GM12864 (cell line): Measurements from ENCODE around the gene ABCC3.

Experiments
- DNase-seq: peaks from one replicate; pipeline ENCODE4 v3.0.0-alpha.2; 2011; ENCODE audit warnings: low read depth
- H3K4me3 ChIP-seq: 2 replicates; pipeline ENCODE4 v1.5.1; 2011; ENCODE audit warnings: mild to moderate bottlenecking, low read depth, low read length, control low read depth
- TF ChIP-seq, protein P1 (sequence below): IDR thresholded peaks from 2 replicates; pipeline ENCODE4 v1.5.1; 2011; ENCODE audit warnings: low read depth, mild to moderate bottlenecking, moderate library complexity, low read length, control low read depth, inconsistent platforms; ENCODE audit errors: missing control alignments

ABCC3 gene

DNA sequence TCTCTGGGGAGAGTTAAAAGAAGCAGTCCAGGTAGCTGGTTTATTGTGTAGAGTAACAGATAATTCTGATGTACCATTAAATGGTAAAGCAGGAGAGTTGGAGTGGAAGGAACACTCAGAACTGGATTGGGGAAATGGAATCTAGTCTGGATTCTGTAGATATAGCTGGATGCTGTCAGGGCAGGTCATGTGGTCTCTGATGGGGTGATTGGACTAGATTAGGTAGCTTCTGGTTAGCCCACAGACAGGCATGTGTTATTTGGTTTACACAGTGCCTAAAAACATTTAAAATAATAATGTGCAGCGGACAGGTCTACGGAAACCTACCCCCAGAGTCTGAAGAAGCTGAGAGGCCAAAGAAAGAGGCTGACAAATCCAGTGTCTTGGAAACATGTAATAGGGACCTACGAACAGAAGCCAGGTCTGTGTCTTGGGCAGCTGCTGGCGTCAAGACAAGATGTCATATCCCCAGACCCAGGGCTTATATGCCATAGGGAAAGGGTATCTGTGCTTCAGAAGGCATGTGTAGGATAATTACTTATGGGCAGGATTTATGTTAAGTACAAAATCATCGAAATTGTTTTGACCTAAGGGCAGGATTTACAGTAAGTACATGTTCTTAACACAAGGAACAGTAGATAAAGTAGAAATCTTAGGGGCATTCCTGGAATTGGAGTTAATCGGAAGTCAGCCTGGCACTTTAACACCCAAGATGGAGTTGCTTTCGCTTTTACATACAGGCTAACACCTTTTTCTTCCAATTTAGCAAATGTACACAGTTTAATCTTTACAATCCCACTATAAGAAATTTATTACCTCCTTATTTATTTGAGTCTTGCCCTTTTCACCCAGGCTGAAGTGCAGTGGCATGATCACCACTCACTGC is 97.1 kb downstream of the ABCC3 start:
- DNase-seq, result no peak
- TF ChIP-seq, protein P1, sequence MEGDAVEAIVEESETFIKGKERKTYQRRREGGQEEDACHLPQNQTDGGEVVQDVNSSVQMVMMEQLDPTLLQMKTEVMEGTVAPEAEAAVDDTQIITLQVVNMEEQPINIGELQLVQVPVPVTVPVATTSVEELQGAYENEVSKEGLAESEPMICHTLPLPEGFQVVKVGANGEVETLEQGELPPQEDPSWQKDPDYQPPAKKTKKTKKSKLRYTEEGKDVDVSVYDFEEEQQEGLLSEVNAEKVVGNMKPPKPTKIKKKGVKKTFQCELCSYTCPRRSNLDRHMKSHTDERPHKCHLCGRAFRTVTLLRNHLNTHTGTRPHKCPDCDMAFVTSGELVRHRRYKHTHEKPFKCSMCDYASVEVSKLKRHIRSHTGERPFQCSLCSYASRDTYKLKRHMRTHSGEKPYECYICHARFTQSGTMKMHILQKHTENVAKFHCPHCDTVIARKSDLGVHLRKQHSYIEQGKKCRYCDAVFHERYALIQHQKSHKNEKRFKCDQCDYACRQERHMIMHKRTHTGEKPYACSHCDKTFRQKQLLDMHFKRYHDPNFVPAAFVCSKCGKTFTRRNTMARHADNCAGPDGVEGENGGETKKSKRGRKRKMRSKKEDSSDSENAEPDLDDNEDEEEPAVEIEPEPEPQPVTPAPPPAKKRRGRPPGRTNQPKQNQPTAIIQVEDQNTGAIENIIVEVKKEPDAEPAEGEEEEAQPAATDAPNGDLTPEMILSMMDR, result no peak
- no peak overlapping the region for H3K4me3 ChIP-seq

DNA sequence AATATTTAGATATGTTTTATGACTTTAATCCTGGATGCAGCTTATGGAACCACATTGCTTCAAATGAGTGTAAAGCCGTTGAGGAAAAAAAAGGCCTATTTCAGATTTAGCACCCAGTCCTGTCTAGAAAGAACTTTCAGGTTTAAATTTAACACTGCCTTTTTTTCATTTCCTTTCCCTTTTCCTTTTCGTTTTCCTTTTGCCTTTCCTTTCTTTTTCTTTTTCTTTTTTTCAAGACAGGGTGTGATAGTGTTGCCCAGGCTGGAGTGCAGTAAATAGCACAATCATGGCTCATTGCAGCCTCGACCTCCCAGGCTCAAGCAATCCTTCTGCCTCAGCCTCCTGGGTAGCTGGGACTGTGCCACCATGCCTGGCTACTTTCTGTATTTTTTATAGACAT is 100.6 kb downstream of the ABCC3 start:
- no peak for DNase-seq
- H3K4me3 ChIP-seq, result no peak overlapping the region
- TF ChIP-seq, protein P1, result no peak

DNA sequence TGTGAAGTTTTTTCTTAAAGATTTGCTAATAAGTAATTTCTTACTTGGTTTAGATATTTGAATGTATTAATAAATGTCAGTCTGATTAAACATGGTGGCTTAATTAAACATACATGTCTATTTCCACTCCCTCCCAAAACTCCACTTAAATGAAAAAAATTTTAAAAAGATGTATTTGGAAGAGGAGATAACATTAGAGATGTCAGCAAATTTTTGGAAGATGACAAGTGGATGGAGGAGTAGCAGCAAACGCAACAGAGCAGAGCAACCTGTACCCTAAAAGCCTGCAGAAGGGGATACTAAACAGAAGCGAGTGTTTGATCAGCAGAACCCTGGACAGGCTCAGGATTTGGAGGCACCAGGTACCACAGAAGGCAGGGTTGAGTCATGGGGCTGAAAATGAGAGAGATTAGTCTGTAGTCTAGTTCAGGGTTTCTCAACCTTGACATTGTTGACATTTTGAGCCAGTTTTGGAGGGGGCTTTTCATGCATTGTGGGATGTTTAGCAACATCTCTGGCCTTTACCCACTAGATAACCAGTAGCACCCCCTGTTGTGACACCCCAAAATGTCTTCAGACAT is 102.5 kb downstream of the ABCC3 start:
- DNase-seq, result no peak
- TF ChIP-seq, protein P1, result no peak
- no peak overlapping the region for H3K4me3 ChIP-seq

DNA sequence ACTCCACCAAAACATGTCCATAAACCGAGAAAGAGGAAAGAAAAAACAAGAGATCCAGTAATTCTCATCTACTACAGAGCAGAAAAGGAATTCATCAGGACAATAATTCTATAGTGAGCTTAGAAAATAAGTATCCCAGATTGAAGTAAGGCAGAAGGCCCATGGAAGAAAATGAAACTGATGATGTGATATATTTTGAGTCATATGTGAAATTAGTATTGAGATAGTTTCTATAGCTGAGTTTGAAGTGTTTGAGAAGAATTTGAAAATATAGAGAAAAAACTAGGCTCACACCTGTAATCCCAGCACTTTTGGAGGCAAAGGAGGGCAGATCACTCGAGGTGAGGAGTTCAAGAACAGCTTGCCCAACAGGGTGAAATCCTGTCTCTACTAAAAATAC is 104.4 kb downstream of the ABCC3 start:
- TF ChIP-seq, protein P1, result no peak
- H3K4me3 ChIP-seq, result no peak overlapping the region
- DNase-seq, result no peak
